HG03060 (cell line): ENCODE measurements around the gene ZSWIM2.
"Not testable (repeated sequence)": the region's sequence is repeated elsewhere in the genome, so short reads cannot be mapped to it uniquely, and the experiment has no call there.

ENCODE experiments used
- ATAC-seq: cut with Tn5 transposase; IDR thresholded peaks from one replicate; pipeline ENCODE4 v1.9.1; 2021; ENCODE audit warnings: low read depth, moderate number of reproducible peaks; ENCODE audit not compliant: unreplicated experiment

ZSWIM2 gene

DNA sequence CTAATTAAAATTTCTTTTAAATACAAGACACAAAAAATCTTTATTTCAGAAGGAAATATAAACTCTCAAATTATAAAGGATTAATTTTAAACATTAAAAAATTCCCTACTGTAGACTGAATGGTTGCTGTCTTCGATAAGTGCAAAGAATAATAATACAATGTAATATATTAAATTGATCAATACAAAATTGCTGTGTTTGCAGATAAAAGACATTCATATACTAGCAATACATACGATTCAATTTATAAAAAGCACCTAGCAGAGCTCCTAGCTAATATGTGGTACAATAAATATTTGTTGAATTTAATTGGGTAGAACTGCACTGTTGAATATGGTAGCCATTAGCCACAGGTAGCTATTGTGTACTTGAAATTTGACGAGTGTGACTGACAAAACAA, 6.6 kb downstream of the ZSWIM2 start:
- ATAC-seq = no peak

DNA sequence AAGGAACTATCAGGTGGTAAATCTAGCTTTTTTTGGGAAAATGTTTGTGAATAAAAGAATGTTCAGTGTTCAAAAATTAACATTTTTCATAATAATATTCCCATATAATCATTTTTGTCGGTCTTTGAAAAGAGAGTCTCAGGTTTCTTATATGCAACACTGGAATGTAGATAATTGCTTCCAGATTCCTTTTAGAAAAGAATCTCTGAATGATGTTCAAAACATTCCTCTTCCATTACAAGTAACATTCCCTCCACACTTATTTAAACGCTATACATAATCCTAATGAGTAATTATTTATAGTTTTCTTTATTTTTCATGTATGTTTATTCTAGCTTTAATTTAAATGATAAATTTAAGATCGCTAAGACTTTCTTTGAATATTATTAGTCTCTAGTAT, 7.0 kb downstream of the ZSWIM2 start:
- ATAC-seq = no peak

GRCh38 chr2:186835628-186836027, 13.3 kb downstream of the ZSWIM2 start:
- no peak for ATAC-seq

GRCh38 chr2:186827862-186828492, 21.0 kb downstream of the ZSWIM2 start:
- no peak for ATAC-seq

- ATAC-seq = no peak
Observed at GRCh38 chr2:186827411-186827810, 21.6 kb downstream of the ZSWIM2 start.

DNA sequence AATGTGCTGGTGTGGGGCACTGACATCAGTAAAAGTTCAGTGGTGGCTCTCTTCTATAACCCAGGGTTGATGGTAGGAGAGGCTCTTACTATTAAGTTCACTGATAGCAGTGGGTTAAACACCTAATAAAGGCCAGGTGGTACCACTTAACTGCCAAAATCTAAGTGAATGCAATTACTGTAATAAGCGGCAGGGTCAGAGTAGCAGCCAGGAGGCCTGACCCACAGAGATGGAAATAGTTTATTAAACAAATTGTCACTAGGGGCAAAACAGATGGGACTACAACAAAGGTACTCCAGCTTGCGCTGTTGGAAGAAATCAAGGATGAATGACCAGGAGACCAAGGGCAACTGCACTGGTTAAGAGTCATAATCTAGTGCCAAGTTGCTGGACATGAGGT, 26.6 kb downstream of the ZSWIM2 start:
- ATAC-seq = no peak

DNA sequence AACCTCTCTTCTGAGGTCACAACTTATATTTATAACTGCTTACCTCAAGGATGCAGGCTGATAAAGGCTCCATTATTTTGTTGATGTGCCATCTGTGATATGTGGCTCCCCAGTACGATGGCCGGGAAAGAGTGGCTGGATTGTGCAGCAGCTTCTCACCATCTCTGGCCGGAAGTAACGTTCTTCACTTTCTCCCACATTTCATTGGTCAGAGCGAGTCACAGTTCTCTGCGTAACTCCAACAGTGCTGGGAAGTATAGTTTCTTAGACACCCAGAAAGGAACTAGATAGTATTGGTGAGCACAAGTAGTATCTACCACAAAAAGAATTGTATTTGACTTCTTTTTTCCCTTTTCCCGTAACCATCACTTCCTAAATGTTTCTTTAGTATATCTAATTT, 28.7 kb downstream of the ZSWIM2 start:
- ATAC-seq = no peak

GRCh38 chr2:186811760-186812159, 37.2 kb downstream of the ZSWIM2 start:
- not testable (repeated sequence) for ATAC-seq

GRCh38 chr2:186806591-186806990, 42.4 kb downstream of the ZSWIM2 start:
- no peak for ATAC-seq

DNA sequence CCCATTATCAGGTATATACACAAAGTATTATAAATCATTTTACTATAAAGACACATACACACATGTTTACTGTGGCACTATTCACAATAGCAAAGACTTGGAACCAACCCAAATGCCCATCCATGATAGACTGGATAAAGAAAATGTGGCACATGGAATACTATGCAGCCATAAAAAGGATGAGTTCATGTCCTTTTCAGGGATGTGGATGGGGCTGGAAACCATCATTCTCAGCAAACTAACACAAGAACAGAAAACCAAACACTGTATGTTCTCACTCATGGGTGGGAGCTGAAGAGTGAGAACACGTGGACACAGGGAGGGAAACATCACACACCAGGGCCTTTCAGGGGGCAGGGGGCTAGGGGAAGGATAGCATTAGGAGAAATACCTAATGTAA, 50.4 kb downstream of the ZSWIM2 start:
- not testable (repeated sequence) for ATAC-seq

DNA sequence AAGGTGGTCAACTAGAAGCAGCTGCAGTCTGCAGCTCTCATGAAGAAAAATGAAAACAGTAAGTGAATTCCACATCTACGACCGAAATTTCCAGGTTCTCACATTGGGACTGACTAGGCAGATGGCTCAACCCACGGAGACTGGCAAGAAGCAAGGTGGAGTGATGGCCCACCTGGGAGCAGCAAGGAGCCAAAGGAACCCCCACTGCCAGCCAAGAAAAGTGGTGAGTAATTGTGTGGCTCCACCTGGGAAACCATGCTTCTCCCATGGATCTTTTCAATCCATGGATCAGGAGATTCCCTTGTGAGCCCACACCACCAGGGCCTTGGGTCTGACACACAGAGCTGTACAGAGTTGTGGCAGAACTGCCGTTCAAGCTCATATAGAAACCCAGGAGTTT, 64.0 kb downstream of the ZSWIM2 start:
- no peak for ATAC-seq

DNA sequence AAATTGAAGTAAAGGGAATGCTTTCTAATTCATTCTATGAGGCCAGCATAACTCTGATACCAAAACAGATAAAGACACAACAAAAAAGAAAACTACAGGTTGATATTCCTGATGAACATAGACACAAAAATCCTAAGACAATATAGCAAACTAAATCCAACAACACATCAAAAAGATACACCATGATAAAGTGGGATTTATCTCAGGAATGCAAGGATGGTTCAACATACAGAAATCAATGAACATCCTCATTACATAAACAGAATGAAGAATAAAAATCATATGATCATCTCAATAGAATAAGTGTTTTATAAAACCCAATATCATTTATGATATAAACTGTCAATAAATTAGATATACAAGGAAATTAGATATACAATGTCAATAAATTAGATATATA, 65.7 kb downstream of the ZSWIM2 start:
- ATAC-seq = no peak

GRCh38 chr2:186780701-186781316, 68.2 kb downstream of the ZSWIM2 start:
- no peak for ATAC-seq
